GM12878 (cell line): Measurements from ENCODE around the gene LGALS3BP. TPM values are rescaled to one million over a fixed set of nuclear protein-coding genes. Genes with fewer than 3 reads are reported as not detected.

Source experiments
- ATAC-seq: fragments of 200-7000 bp; cut with Tn5 transposase; 3 replicates; pipeline ENCODE4 v1.9.1; 2020; ENCODE audit warnings: mild to moderate bottlenecking, moderate library complexity
- BruUV-seq: library from RNA; stranded (reverse); fragments of 400-500 nt; replicated peaks from 2 replicates; lab custom pipeline; 2021; lab: Mats Ljungman, UMichigan
- CTCF ChIA-PET: fragments of 300-600 bp; sonication (Branson Sonifier 250); formaldehyde crosslinking; extraction: SDS; loops from one replicate; lab custom pipeline; 2021; ENCODE audit warnings: inconsistent platforms; lab: Yijun Ruan, JAX
- POLR2A ChIA-PET: fragments of 350-600 bp; formaldehyde crosslinking; extraction: SDS; loops from one replicate; lab custom pipeline; 2021; ENCODE audit warnings: inconsistent platforms; lab: Charles Lee
- RAD21 ChIA-PET: fragments of 300-600 bp; sonication (Branson Sonifier 250); formaldehyde crosslinking; loops from one replicate; lab custom pipeline; 2023; ENCODE audit warnings: antibody characterized with exemption; ENCODE audit not compliant: unreplicated experiment; lab: Charles Lee
- SMC1A ChIA-PET: fragments of 300-600 bp; sonication (Branson Sonifier 250); formaldehyde crosslinking; loops from one replicate; lab custom pipeline; 2023; ENCODE audit not compliant: unreplicated experiment, uncharacterized antibody; lab: Charles Lee
- DNase-seq: peaks from one replicate; pipeline ENCODE4 v3.0.0-alpha.2; 2011; ENCODE audit warnings: low read depth, low spot score
- FAIRE-seq: peaks from 3 replicates; lab custom pipeline; 2011; peaks lifted over from hg19 to GRCh38; lab: Jason Lieb, UNC
- H2AFZ ChIP-seq: 2 replicates; pipeline ENCODE4 v1.6.0; 2011; ENCODE audit warnings: low read depth, low read length, control low read depth; ENCODE audit not compliant: control insufficient read depth
- H3K27ac ChIP-seq: 2 replicates; pipeline ENCODE4 v1.5.1; 2011; ENCODE audit warnings: control low read depth; ENCODE audit not compliant: control insufficient read depth, insufficient read depth
- H3K27me3 ChIP-seq, 2 experiments: replicated peaks in 1 of 2; 2 replicates each; pipeline versions ENCODE4 v1.6.0 to v1.6.1; 2011; ENCODE audit warnings: low read length in 1 of 2; ENCODE audit not compliant: control insufficient read depth in 2 of 2, insufficient read depth in 2 of 2
- H3K36me3 ChIP-seq, 2 experiments: 2 replicates each; pipeline ENCODE4 v1.5.1; 2011; ENCODE audit warnings: low read length in 1 of 2; ENCODE audit not compliant: control insufficient read depth in 2 of 2, insufficient read depth in 2 of 2
- H3K4me1 ChIP-seq: 2 replicates; pipeline ENCODE4 v1.6.1; 2011; ENCODE audit warnings: mild to moderate bottlenecking, low read length, moderate library complexity, mixed read lengths; ENCODE audit not compliant: control insufficient read depth, insufficient read depth
- H3K4me2 ChIP-seq: 2 replicates; pipeline ENCODE4 v1.6.0; 2011; ENCODE audit warnings: control low read depth; ENCODE audit not compliant: control insufficient read depth, insufficient read depth
- H3K4me3 ChIP-seq: fragments of 200-600 bp; sonication (generic); 2 replicates; pipeline ENCODE4 v1.5.1; 2016
- H3K79me2 ChIP-seq: 2 replicates; pipeline ENCODE4 v1.6.0; 2011; ENCODE audit warnings: low read length; ENCODE audit not compliant: control insufficient read depth, insufficient read depth
- H3K9ac ChIP-seq: 2 replicates; pipeline ENCODE4 v1.8.0; 2011; ENCODE audit warnings: low read length, control low read depth, mixed read lengths; ENCODE audit not compliant: control insufficient read depth, insufficient read depth
- H3K9me3 ChIP-seq: replicated peaks from 3 replicates; pipeline ENCODE4 v1.5.1; 2011; ENCODE audit warnings: mild to moderate bottlenecking, low read length; ENCODE audit not compliant: control insufficient read depth, insufficient read depth
- H4K20me1 ChIP-seq: 2 replicates; pipeline ENCODE4 v1.6.0; 2011; ENCODE audit not compliant: control insufficient read depth, insufficient read depth
- BCL3 ChIP-seq: IDR thresholded peaks from 2 replicates; pipeline ENCODE4 v1.6.1; 2011; ENCODE audit warnings: borderline replicate concordance, low read depth, mild to moderate bottlenecking, moderate library complexity, low read length; ENCODE audit not compliant: insufficient read depth, poor library complexity, severe bottlenecking
- HCFC1 ChIP-seq: fragments of 150-350 bp; IDR thresholded peaks from 2 replicates; pipeline ENCODE4 v1.6.1; 2014; ENCODE audit warnings: low read length
- MLLT1 ChIP-seq: fragments of 450-650 bp; IDR thresholded peaks from 2 replicates; pipeline ENCODE4 v1.6.1; 2016; ENCODE audit warnings: mild to moderate bottlenecking
- NBN ChIP-seq: fragments of 450-650 bp; IDR thresholded peaks from 2 replicates; pipeline ENCODE4 v1.6.1; 2016
- NR2C2 ChIP-seq: IDR thresholded peaks from 2 replicates; pipeline ENCODE4 v1.6.1; 2011; ENCODE audit warnings: borderline replicate concordance, low read depth; ENCODE audit not compliant: control insufficient read depth, insufficient read length
- POLR2A ChIP-seq: IDR thresholded peaks from 2 replicates; pipeline ENCODE4 v1.6.1; 2011; ENCODE audit warnings: low read depth, mild to moderate bottlenecking, low read length
- TCF3 ChIP-seq: IDR thresholded peaks from 2 replicates; pipeline ENCODE4 v1.6.1; 2012; ENCODE audit warnings: low read depth, mild to moderate bottlenecking, low read length, borderline replicate concordance; ENCODE audit not compliant: insufficient read depth
- TCF7 ChIP-seq: IDR thresholded peaks from 2 replicates; pipeline ENCODE4 v1.6.1; 2014; ENCODE audit warnings: antibody characterized with exemption, borderline replicate concordance
- ZBTB40 ChIP-seq: fragments of 450-650 bp; IDR thresholded peaks from 2 replicates; pipeline ENCODE4 v1.6.1; 2016; ENCODE audit warnings: mild to moderate bottlenecking, moderate library complexity, borderline replicate concordance
- WGBS: methylation state at CpG from one replicate; pipeline ENCODE4 v1.1.6; 2016; ENCODE audit warnings: low lambda C conversion rate; ENCODE audit not compliant: insufficient replicate concordance, insufficient coverage; ENCODE audit errors: missing lambda C conversion rate; 5-methylcytosine and 5-hydroxymethylcytosine counted together
- in situ Hi-C: fragments of 300-500 bp; cut with MboI; formaldehyde crosslinking; loops from 9 replicates; pipeline ENCODE4 v1.14.3; 2018; ENCODE audit warnings: mixed read lengths
- intact Hi-C: fragments of 100-400 bp; cut with micrococcal nuclease; formaldehyde crosslinking; loops from one replicate; pipeline ENCODE4 v1.14.2; 2022; ENCODE audit not compliant: unreplicated experiment
- polyA plus RNA-seq, 11 experiments: library from polyadenylated mRNA; depleted of rRNA in 4 of 11; unstranded in 6 of 11; stranded (reverse) in 5 of 11; fragments of >200 nt; fragmentation: Nextera tagmentation in 4 of 11; fragmentation: Illumina TruSeq in 1 of 11; extraction: Ambion mirVana in 4 of 11; extraction: Trizol in 1 of 11; gene quantifications; 1 replicate in 1 of 11; 2 replicates in 10 of 11; pipeline versions ENCODE4 v1.2.1 to v1.2.3, GENCODE V29; 2011 to 2016; ENCODE audit warnings: inconsistent platforms in 2 of 11, missing spikeins in 2 of 11, low read depth in 1 of 11
- total RNA-seq, 4 experiments: library from RNA; depleted of rRNA in 3 of 4; stranded (reverse); fragments of >200 nt in 3 of 4; fragmentation: Illumina TruSeq in 1 of 4; extraction: Trizol in 1 of 4; gene quantifications; 2 replicates each; pipeline versions ENCODE4 v1.2.1 to v1.2.3, GENCODE V29; 2013 to 2021

Gene LGALS3BP
- total and polyA plus RNA-seq, 10 of the 15 experiments (the other 5 are each of a cell fraction or from before 2014, with no cell fraction given), result 0.52 to 5.2 (median 1.9) TPM

GRCh38 chr17:78937561-78937960, 42.2 kb downstream of the LGALS3BP start:
- DNase-seq (no peak), FAIRE-seq (no peak), ATAC-seq (no peak)
- Histone ChIP-seq H3K9me3 (no peaks in the 10 kb centered on the region), H3K4me3 (no peak overlapping the region), H2AFZ (no peak overlapping the region), H3K4me2 (no peak overlapping the region), H4K20me1 (no peaks in the 10 kb centered on the region), H3K36me3 (no peaks in the 10 kb centered on the region), H3K9ac (no peak overlapping the region), H3K79me2 (no peaks in the 10 kb centered on the region), H3K4me1 (peaks cover 3% of the 10 kb centered on the region; the same call in 1 of the 2 replicates), H3K27me3 (peaks cover 0 to 2% of the 10 kb centered on the region in 2 experiments; a peak in 2 of 4 replicates), H3K27ac (no peak overlapping the region)
- CTCF ChIA-PET, result no interaction called here
- WGBS, result 57% methylated on average over 11 of the region's 11 CpGs
- intact Hi-C loops (no loop called here), in situ Hi-C loops (no loop called here)
- BruUV-seq, result no TSS peak
- SMC1A ChIA-PET, result no interaction called here
- TF ChIP-seq POLR2A, result no peak
- TF ChIP-seq NR2C2, result no peak
- no peak for TF ChIP-seq TCF3
- TF ChIP-seq BCL3, result no peak
- TF ChIP-seq TCF7, result no peak
- TF ChIP-seq HCFC1, result no peak
- no peak for TF ChIP-seq ZBTB40
- TF ChIP-seq MLLT1, result no peak
- TF ChIP-seq NBN, result no peak
- RAD21 ChIA-PET, result no interaction called here
- POLR2A ChIA-PET, result no interaction called here
